ENCODE results near the gene BRMS1L. TPM values are rescaled to one million over a fixed set of nuclear protein-coding genes. Genes with fewer than 3 reads are reported as not detected.

BRMS1L gene
- total and polyA plus RNA-seq, 2 of the 13 experiments (the other 11 are each of a cell fraction or from before 2014, with no cell fraction given): 21.1 to 23.8 TPM

GRCh38 chr14:35807131-35807961, 18.8 kb upstream of the BRMS1L start (continued):
- TF ChIP-seq DBP (CRISPR knock-in tag; IDR thresholded peaks at IDR 0.05; ENCODE audit: not compliant biosample characterization): no peak
- peak; percentile 62 for TF ChIP-seq NAIF1 (CRISPR knock-in tag; IDR thresholded peaks at IDR 0.05; ENCODE audit: borderline replicate concordance)
- TF ChIP-seq ZFP36L1 (CRISPR knock-in tag; IDR thresholded peaks at IDR 0.05): 0 out of 2 replicates have a peak, but pooled peaks have one; percentile 22
- no peak for TF ChIP-seq ZSCAN21 (CRISPR knock-in tag; IDR thresholded peaks at IDR 0.05; ENCODE audit: borderline replicate concordance)
- TF ChIP-seq RBAK (CRISPR knock-in tag; IDR thresholded peaks at IDR 0.05): no peak
- TF ChIP-seq, protein P1, sequence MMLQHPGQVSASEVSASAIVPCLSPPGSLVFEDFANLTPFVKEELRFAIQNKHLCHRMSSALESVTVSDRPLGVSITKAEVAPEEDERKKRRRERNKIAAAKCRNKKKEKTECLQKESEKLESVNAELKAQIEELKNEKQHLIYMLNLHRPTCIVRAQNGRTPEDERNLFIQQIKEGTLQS (CRISPR knock-in tag; IDR thresholded peaks at IDR 0.05): peak; percentile 24; the same call in 1 of the 2 replicates
- no peak; the same call in 2 of the 3 replicates for TF ChIP-seq MXI1 (IDR thresholded peaks at IDR 0.05; ENCODE audit: borderline replicate concordance, low read depth, low read length)
- TF ChIP-seq ZBED4 (CRISPR knock-in tag; IDR thresholded peaks at IDR 0.05; ENCODE audit: borderline replicate concordance): 0 out of 2 replicates have a peak, but pooled peaks have one; percentile 57
- TF ChIP-seq KLF13 (CRISPR knock-in tag; IDR thresholded peaks at IDR 0.05): no peak
- TF ChIP-seq, protein P2, sequence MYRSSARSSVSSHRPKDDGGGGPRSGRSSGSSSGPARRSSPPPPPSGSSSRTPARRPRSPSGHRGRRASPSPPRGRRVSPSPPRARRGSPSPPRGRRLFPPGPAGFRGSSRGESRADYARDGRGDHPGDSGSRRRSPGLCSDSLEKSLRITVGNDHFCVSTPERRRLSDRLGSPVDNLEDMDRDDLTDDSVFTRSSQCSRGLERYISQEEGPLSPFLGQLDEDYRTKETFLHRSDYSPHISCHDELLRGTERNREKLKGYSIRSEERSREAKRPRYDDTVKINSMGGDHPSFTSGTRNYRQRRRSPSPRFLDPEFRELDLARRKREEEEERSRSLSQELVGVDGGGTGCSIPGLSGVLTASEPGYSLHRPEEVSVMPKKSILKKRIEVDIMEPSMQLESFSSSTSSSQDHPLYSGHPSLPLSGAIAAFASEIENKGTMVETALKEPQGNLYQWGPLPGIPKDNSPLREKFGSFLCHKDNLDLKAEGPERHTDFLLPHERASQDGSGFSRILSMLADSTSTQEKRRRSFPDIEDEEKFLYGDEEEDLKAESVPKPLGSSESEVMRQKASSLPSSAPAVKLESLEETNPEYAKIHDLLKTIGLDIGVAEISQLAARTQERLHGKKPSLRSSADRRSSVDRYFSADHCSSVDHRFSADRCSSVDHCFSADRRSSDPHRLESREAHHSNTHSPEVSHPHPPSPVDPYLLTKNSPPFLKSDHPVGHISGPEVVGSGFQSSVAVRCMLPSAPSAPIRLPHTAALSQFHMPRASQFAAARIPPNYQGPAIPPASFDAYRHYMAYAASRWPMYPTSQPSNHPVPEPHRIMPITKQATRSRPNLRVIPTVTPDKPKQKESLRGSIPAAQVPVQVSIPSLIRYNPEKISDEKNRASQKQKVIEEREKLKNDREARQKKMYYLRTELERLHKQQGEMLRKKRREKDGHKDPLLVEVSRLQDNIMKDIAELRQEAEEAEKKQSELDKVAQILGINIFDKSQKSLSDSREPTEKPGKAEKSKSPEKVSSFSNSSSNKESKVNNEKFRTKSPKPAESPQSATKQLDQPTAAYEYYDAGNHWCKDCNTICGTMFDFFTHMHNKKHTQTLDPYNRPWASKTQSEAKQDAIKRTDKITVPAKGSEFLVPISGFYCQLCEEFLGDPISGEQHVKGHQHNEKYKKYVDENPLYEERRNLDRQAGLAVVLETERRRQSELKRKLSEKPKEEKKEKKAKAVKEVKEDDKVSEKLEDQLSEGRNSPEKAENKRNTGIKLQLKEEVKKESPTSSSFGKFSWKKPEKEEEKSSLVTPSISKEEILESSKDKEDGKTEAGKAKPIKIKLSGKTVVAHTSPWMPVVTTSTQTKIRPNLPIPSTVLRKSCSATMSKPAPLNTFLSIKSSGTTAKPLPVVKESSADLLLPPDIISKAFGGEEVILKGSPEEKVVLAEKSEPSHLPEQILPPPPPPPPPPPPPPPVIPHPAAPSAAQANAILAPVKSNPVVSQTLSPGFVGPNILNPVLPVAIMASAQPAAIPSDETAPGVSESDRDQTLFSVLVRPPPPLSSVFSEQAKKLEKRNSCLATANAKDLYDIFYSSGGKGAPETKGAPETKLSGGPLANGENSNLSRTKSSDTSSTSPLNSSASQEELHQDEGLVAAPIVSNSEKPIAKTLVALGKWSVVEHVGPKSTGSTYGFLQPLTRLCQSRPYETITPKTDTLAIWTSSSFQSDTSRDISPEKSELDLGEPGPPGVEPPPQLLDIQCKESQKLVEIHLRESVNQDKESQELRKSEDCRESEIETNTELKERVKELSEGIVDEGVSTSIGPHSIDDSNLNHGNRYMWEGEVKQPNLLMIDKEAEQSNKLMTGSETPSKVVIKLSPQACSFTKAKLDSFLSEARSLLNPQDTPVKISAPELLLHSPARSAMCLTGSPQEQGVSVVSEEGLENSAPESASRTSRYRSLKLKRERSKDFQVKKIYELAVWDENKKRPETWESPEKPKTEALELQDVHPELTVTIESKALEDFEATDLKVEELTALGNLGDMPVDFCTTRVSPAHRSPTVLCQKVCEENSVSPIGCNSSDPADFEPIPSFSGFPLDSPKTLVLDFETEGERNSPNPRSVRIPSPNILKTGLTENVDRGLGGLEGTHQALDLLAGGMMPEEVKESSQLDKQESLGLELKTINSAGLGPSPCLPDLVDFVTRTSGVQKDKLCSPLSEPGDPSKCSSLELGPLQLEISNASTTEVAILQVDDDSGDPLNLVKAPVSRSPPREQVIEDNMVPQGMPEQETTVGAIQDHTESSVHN (CRISPR knock-in tag; IDR thresholded peaks at IDR 0.05): no peak
- peak; percentile 48; the same call in 1 of the 2 replicates for TF ChIP-seq RNF219 (CRISPR knock-in tag; IDR thresholded peaks at IDR 0.05)

Measured in HepG2 (cell line).